Naive thymus-derived CD8-positive, alpha-beta T cell (primary cell): ENCODE data around the gene RYK. TPM values are rescaled to one million over a fixed set of nuclear protein-coding genes. Genes with fewer than 3 reads are reported as not detected.

Source experiments
- ATAC-seq, 2 donors: fragments of 150-1000 bp; cut with Tn5 transposase in 1 of 2; sonication (Bioruptor Pico), chemical (Tn5 transposase) in 1 of 2; 1 replicate in 1 of 2; 2 replicates in 1 of 2; pipeline ENCODE4 v1.10.0; 2021; ENCODE audit warnings: mild to moderate bottlenecking in 2 of 2, moderate library complexity in 2 of 2
- POLR2A ChIA-PET: fragments of 350-600 bp; sonication (Branson Sonifier 250); formaldehyde crosslinking; loops from one replicate; lab custom pipeline; 2021; ENCODE audit warnings: antibody characterized with exemption; lab: Charles Lee
- DNase-seq, 10 donors: peaks; one replicate each; pipeline versions ENCODE4 v3.0.0 to v3.0.0-alpha.2; 2020 to 2022
- H3K27ac Mint-ChIP-seq, 10 donors: one replicate each; pipeline ENCODE4 v1.8.0; 2020 to 2022; ENCODE audit warnings: mild to moderate bottlenecking in 10 of 10, mixed read lengths in 10 of 10, moderate library complexity in 4 of 10, inconsistent platforms in 1 of 10
- H3K27me3 Mint-ChIP-seq, 5 donors: one replicate each; pipeline ENCODE4 v1.8.0; 2021 to 2022; ENCODE audit warnings: mixed read lengths in 5 of 5
- H3K36me3 Mint-ChIP-seq, 3 donors: one replicate each; pipeline ENCODE4 v1.8.0; 2020 to 2022; ENCODE audit warnings: mixed read lengths in 3 of 3, mild to moderate bottlenecking in 2 of 3, inconsistent platforms in 1 of 3
- H3K4me1 Mint-ChIP-seq, 4 donors: one replicate each; pipeline ENCODE4 v1.8.0; 2021 to 2022; ENCODE audit warnings: mixed read lengths in 4 of 4
- H3K4me3 Mint-ChIP-seq, 10 donors: one replicate each; pipeline ENCODE4 v1.8.0; 2020 to 2022; ENCODE audit warnings: mild to moderate bottlenecking in 10 of 10, mixed read lengths in 10 of 10, moderate library complexity in 6 of 10, inconsistent platforms in 1 of 10
- H3K9me3 Mint-ChIP-seq, 9 donors: one replicate each; pipeline ENCODE4 v1.8.0; 2020 to 2022; ENCODE audit warnings: mixed read lengths in 9 of 9, mild to moderate bottlenecking in 3 of 9, inconsistent platforms in 1 of 9, moderate library complexity in 1 of 9
- polyA plus RNA-seq, 3 donors: library from polyadenylated mRNA; unstranded; fragments of 300-500 nt; fragmentation: Illumina TruSeq; gene quantifications; one replicate each; pipeline ENCODE4 v1.2.3, GENCODE V29; 2021
- total RNA-seq, 8 experiments: library from RNA in 2 of 8; stranded (reverse) in 2 of 8; gene quantifications; one replicate each; pipeline ENCODE4 v1.2.3 and lab custom pipeline; 2021 to 2026

RYK gene
- total RNA-seq: 10 to 100 TPM; 57.2 to 59.2 TPM
- 10 to 100 TPM in 1 of 3 donors, 1 to 10 TPM in 2; 6.3 to 15.6 (median 9.6) TPM for polyA plus RNA-seq
- 54.1 to 69.5 (median 58.6) reads per million in 6 experiments for total RNA-seq (lab: John Stamatoyannopoulos, UW)

GRCh38 chr3:134250717-134251220 lies at the start of gene RYK:
TSS of gene RYK (minus strand) at chr3:134250859. CDS start at chr3:134250654, 205 bp downstream.
- H3K27ac Mint-ChIP-seq: peak within 1 kb of the TSS; percentile 92 to 97 (median 94)
- H3K9me3 Mint-ChIP-seq: peaks cover 0 to 7% (median 0%) of the 10 kb centered on the region in 9 donors
- ATAC-seq (peak; percentile 75 to 77), DNase-seq (peak; percentile 62 to 84 (median 76))
- H3K4me3 Mint-ChIP-seq: peak within 1 kb of the TSS; percentile 91 to 98 (median 94)
- peaks cover 28 to 61% (median 53%) of the 10 kb centered on the region in 4 donors for H3K4me1 Mint-ChIP-seq
- POLR2A ChIA-PET: interaction anchor here (0.8 to 2.9 kb wide), 6 partner anchors 10 to 236 kb away, joined by 3 to 15 read pairs (median 4); partner anchors contain the start of genes ANAPC13 and CEP63
- H3K36me3 Mint-ChIP-seq: peaks cover 2 to 7% (median 3%) of the 10 kb centered on the region in 3 donors
- H3K27me3 Mint-ChIP-seq: no peaks in the 10 kb centered on the region

GRCh38 chr3:134299888-134300206 lies 49.2 kb upstream of the RYK start:
- H3K36me3 Mint-ChIP-seq: no peaks in the 10 kb centered on the region
- DNase-seq: no peak
- peaks cover 7 to 23% (median 8%) of the 10 kb centered on the region in 5 donors for H3K27me3 Mint-ChIP-seq
- peaks cover 0 to 5% (median 0%) of the 10 kb centered on the region in 9 donors for H3K9me3 Mint-ChIP-seq
- ATAC-seq: no peak
- no peak overlapping the region for H3K27ac Mint-ChIP-seq
- no peaks in the 10 kb centered on the region for H3K4me1 Mint-ChIP-seq
- POLR2A ChIA-PET: no interaction called here
- H3K4me3 Mint-ChIP-seq: no peak overlapping the region

GRCh38 chr3:134299185-134299887 lies 48.7 kb upstream of the RYK start:
- no peak for DNase-seq
- H3K36me3 Mint-ChIP-seq: no peaks in the 10 kb centered on the region
- POLR2A ChIA-PET: no interaction called here

GRCh38 chr3:134298249-134298648 lies 47.6 kb upstream of the RYK start:
- Mint-ChIP-seq H3K4me1 (no peaks in the 10 kb centered on the region), H3K27me3 (peaks cover 0 to 18% (median 8%) of the 10 kb centered on the region in 5 donors), H3K36me3 (no peaks in the 10 kb centered on the region), H3K27ac (no peak overlapping the region), H3K4me3 (no peak overlapping the region), H3K9me3 (peaks cover 0 to 5% (median 0%) of the 10 kb centered on the region in 9 donors)
- DNase-seq (no peak), ATAC-seq (no peak)
- POLR2A ChIA-PET: no interaction called here

More at GRCh38 chr3:134299185-134299887, 48.7 kb upstream of the RYK start:
- Mint-ChIP-seq H3K27ac (no peak overlapping the region), H3K27me3 (peaks cover 2 to 18% (median 8%) of the 10 kb centered on the region in 5 donors), H3K4me3 (no peak overlapping the region), H3K9me3 (peaks cover 0 to 5% (median 0%) of the 10 kb centered on the region in 9 donors), H3K4me1 (no peaks in the 10 kb centered on the region)
- no peak for ATAC-seq

GRCh38 chr3:134296616-134297015 lies 46.0 kb upstream of the RYK start:
- POLR2A ChIA-PET: no interaction called here
- Mint-ChIP-seq H3K27me3 (peaks cover 0 to 18% (median 8%) of the 10 kb centered on the region in 5 donors), H3K4me1 (peaks cover 0 to 4% (median 0%) of the 10 kb centered on the region in 4 donors), H3K36me3 (no peaks in the 10 kb centered on the region), H3K27ac (no peak overlapping the region), H3K9me3 (peaks cover 0 to 5% (median 0%) of the 10 kb centered on the region in 9 donors), H3K4me3 (no peak overlapping the region)
- DNase-seq (no peak), ATAC-seq (no peak)

GRCh38 chr3:134295930-134296329 lies 45.3 kb upstream of the RYK start:
- no peak overlapping the region for H3K27ac Mint-ChIP-seq
- POLR2A ChIA-PET: no interaction called here
- peaks cover 0 to 18% (median 8%) of the 10 kb centered on the region in 5 donors for H3K27me3 Mint-ChIP-seq
- no peak for DNase-seq
- H3K9me3 Mint-ChIP-seq: peaks cover 0 to 5% (median 0%) of the 10 kb centered on the region in 9 donors
- no peak for ATAC-seq
- H3K4me3 Mint-ChIP-seq: no peak overlapping the region
- no peaks in the 10 kb centered on the region for H3K36me3 Mint-ChIP-seq
- peaks cover 0 to 5% (median 0%) of the 10 kb centered on the region in 4 donors for H3K4me1 Mint-ChIP-seq

- Mint-ChIP-seq H3K27me3 (peaks cover 0 to 18% (median 7%) of the 10 kb centered on the region in 5 donors), H3K4me3 (no peak overlapping the region), H3K4me1 (peaks cover 0 to 5% (median under 1%) of the 10 kb centered on the region in 4 donors), H3K36me3 (no peaks in the 10 kb centered on the region), H3K27ac (no peak overlapping the region), H3K9me3 (peaks cover 0 to 5% (median 0%) of the 10 kb centered on the region in 9 donors)
- DNase-seq: peak in 8 of 10 donors; percentile 13 to 76 (median 44)
- ATAC-seq: peak; percentile 98
- POLR2A ChIA-PET: interaction anchor here (0.7 kb wide), 1 partner anchor 44 kb away, joined by 3 read pairs; the partner anchor contains the start of gene RYK
Observed at GRCh38 chr3:134294302-134295280, 43.9 kb upstream of the RYK start.

- Mint-ChIP-seq H3K36me3 (no peaks in the 10 kb centered on the region), H3K27me3 (peaks cover 7 to 19% (median 9%) of the 10 kb centered on the region in 5 donors), H3K9me3 (peaks cover 0 to 5% (median 0%) of the 10 kb centered on the region in 9 donors), H3K27ac (no peak overlapping the region), H3K4me1 (peaks cover 0 to 5% (median 1%) of the 10 kb centered on the region in 4 donors), H3K4me3 (no peak overlapping the region)
- POLR2A ChIA-PET: no interaction called here
- DNase-seq (no peak), ATAC-seq (no peak)
Observed at GRCh38 chr3:134291319-134292254, 40.9 kb upstream of the RYK start.

- Mint-ChIP-seq H3K36me3 (no peaks in the 10 kb centered on the region), H3K27me3 (peaks cover 7 to 24% (median 13%) of the 10 kb centered on the region in 5 donors), H3K27ac (no peak overlapping the region), H3K9me3 (no peaks in the 10 kb centered on the region), H3K4me3 (no peak overlapping the region), H3K4me1 (peaks cover 0 to 5% (median 1%) of the 10 kb centered on the region in 4 donors)
- DNase-seq (no peak), ATAC-seq (no peak)
- POLR2A ChIA-PET: no interaction called here
Observed at GRCh38 chr3:134287512-134287911, 36.9 kb upstream of the RYK start.

- DNase-seq (no peak), ATAC-seq (no peak)
- H3K27me3 Mint-ChIP-seq: peaks cover 10 to 34% (median 13%) of the 10 kb centered on the region in 5 donors
- H3K4me1 Mint-ChIP-seq: peaks cover 0 to 2% (median 0%) of the 10 kb centered on the region in 4 donors
- no peak overlapping the region for H3K4me3 Mint-ChIP-seq
- peaks cover 0 to 5% (median 0%) of the 10 kb centered on the region in 3 donors for H3K36me3 Mint-ChIP-seq
- POLR2A ChIA-PET: no interaction called here
- H3K9me3 Mint-ChIP-seq: peaks cover 0 to 3% (median 0%) of the 10 kb centered on the region in 9 donors
- no peak overlapping the region for H3K27ac Mint-ChIP-seq
Observed at GRCh38 chr3:134284438-134284837, 33.8 kb upstream of the RYK start.

- ATAC-seq: no peak
- no peak overlapping the region for H3K27ac Mint-ChIP-seq
Observed at GRCh38 chr3:134282659-134283047, 32.0 kb upstream of the RYK start.

More at GRCh38 chr3:134282659-134283047, 32.0 kb upstream of the RYK start:
- Mint-ChIP-seq H3K27me3 (peaks cover 4 to 30% (median 10%) of the 10 kb centered on the region in 5 donors), H3K36me3 (peaks cover 0 to 5% (median 0%) of the 10 kb centered on the region in 3 donors), H3K9me3 (peaks cover 0 to 3% (median 0%) of the 10 kb centered on the region in 9 donors), H3K4me1 (no peaks in the 10 kb centered on the region), H3K4me3 (no peak overlapping the region)
- no peak for DNase-seq
- POLR2A ChIA-PET: no interaction called here
